ENCODE data around the gene ALX3.
A peak's percentile ranks its signal among the peaks of the same experiment; 100 is the strongest.

Gene ALX3

GRCh38 chr1:110088739-110089316, 18.4 kb upstream of the ALX3 start:
- Histone ChIP-seq H3K9ac (ENCODE audit: low read length) (no peak overlapping the region), H3K23ac (ENCODE audit: low read length) (no peak overlapping the region), H3K79me2 (ENCODE audit: control insufficient read depth, insufficient read depth, low read length, poor library complexity) (no peaks in the 10 kb centered on the region), H3K79me1 (ENCODE audit: low read length) (peaks cover 2% of the 10 kb centered on the region), H3K4ac (ENCODE audit: low read depth, low read length) (no peak overlapping the region), H3K4me2 (ENCODE audit: low read length) (no peak overlapping the region), H3K27me3 (ENCODE audit: insufficient read depth, low read length) (peaks cover 32% of the 10 kb centered on the region), H3K4me1 (ENCODE audit: control insufficient read depth in 1 of 2, insufficient read depth in 2 of 2, low read length in 2 of 2) (peaks cover 21 to 27% of the 10 kb centered on the region in 2 experiments), H3K36me3 (ENCODE audit: control insufficient read depth in 1 of 2, insufficient read depth in 2 of 2, low read length in 2 of 2) (no peaks in the 10 kb centered on the region), H4K8ac (ENCODE audit: low read depth, low read length) (no peak overlapping the region), H4K91ac (ENCODE audit: low read depth, low read length) (no peak overlapping the region), H3K9me3 (ENCODE audit: insufficient read depth, low read depth, low read length) (peaks cover 4% of the 10 kb centered on the region), H2AFZ (ENCODE audit: insufficient read depth, low read length, poor library complexity) (no peak overlapping the region), H3K14ac (ENCODE audit: low read length) (no peak overlapping the region), H2AK5ac (ENCODE audit: low read length) (no peak overlapping the region), H2BK12ac (ENCODE audit: low read length) (no peak overlapping the region), H2BK120ac (ENCODE audit: insufficient read depth, low read length, poor library complexity) (no peak overlapping the region), H3K18ac (ENCODE audit: low read length) (no peak overlapping the region), H4K12ac (ENCODE audit: low read depth, low read length) (no peak overlapping the region), H3K27ac (ENCODE audit: low read depth, low read length) (no peak overlapping the region), H2BK5ac (ENCODE audit: low read depth, low read length, poor library complexity) (no peak overlapping the region), H3K4me3 (ENCODE audit: low read depth, low read length) (no peak overlapping the region)
- WGBS (ENCODE audit: extremely low coverage, insufficient coverage, insufficient read length) = no CpG with 5 or more reads among the region's 10 CpGs
- no peak for DNase-seq

GRCh38 chr1:110087812-110088738, 17.6 kb upstream of the ALX3 start:
- no CpG with 5 or more reads among the region's 15 CpGs for WGBS (ENCODE audit: extremely low coverage, insufficient coverage, insufficient read length)
- Histone ChIP-seq H2AFZ (ENCODE audit: insufficient read depth, low read length, poor library complexity) (no peak overlapping the region), H3K18ac (ENCODE audit: low read length) (no peak overlapping the region), H3K9ac (ENCODE audit: low read length) (no peak overlapping the region), H3K4me3 (ENCODE audit: low read depth, low read length) (no peak overlapping the region), H3K23ac (ENCODE audit: low read length) (no peak overlapping the region), H3K27me3 (ENCODE audit: insufficient read depth, low read length) (peaks cover 39% of the 10 kb centered on the region), H2BK5ac (ENCODE audit: low read depth, low read length, poor library complexity) (no peak overlapping the region), H3K9me3 (ENCODE audit: insufficient read depth, low read depth, low read length) (peaks cover 2% of the 10 kb centered on the region), H3K27ac (ENCODE audit: low read depth, low read length) (no peak overlapping the region), H3K36me3 (ENCODE audit: control insufficient read depth in 1 of 2, insufficient read depth in 2 of 2, low read length in 2 of 2) (no peaks in the 10 kb centered on the region), H4K8ac (ENCODE audit: low read depth, low read length) (no peak overlapping the region), H3K4ac (ENCODE audit: low read depth, low read length) (no peak overlapping the region), H4K12ac (ENCODE audit: low read depth, low read length) (no peak overlapping the region), H4K91ac (ENCODE audit: low read depth, low read length) (no peak overlapping the region), H3K79me1 (ENCODE audit: low read length) (peaks cover 2% of the 10 kb centered on the region), H2AK5ac (ENCODE audit: low read length) (no peak overlapping the region), H2BK12ac (ENCODE audit: low read length) (no peak overlapping the region), H3K14ac (ENCODE audit: low read length) (no peak overlapping the region), H3K79me2 (ENCODE audit: control insufficient read depth, insufficient read depth, low read length, poor library complexity) (no peaks in the 10 kb centered on the region), H3K4me2 (ENCODE audit: low read length) (no peak overlapping the region), H2BK120ac (ENCODE audit: insufficient read depth, low read length, poor library complexity) (no peak overlapping the region), H3K4me1 (ENCODE audit: control insufficient read depth in 1 of 2, insufficient read depth in 2 of 2, low read length in 2 of 2) (peaks cover 21 to 28% of the 10 kb centered on the region in 2 experiments)
- peak; percentile 26 to 68 for DNase-seq

GRCh38 chr1:110086961-110087360, 16.5 kb upstream of the ALX3 start:
- peaks cover 48% of the 10 kb centered on the region for H3K27me3 ChIP-seq (ENCODE audit: insufficient read depth, low read length)
- WGBS (ENCODE audit: extremely low coverage, insufficient coverage, insufficient read length) = no CpG with 5 or more reads among the region's 4 CpGs
- no peak overlapping the region for H3K14ac ChIP-seq (ENCODE audit: low read length)
- no peak overlapping the region for H3K18ac ChIP-seq (ENCODE audit: low read length)
- peaks cover 5% of the 10 kb centered on the region for H3K9me3 ChIP-seq (ENCODE audit: insufficient read depth, low read depth, low read length)
- H2BK5ac ChIP-seq (ENCODE audit: low read depth, low read length, poor library complexity) = no peak overlapping the region
- no peak overlapping the region for H3K27ac ChIP-seq (ENCODE audit: low read depth, low read length)
- no peak overlapping the region for H2AFZ ChIP-seq (ENCODE audit: insufficient read depth, low read length, poor library complexity)
- H3K4ac ChIP-seq (ENCODE audit: low read depth, low read length) = no peak overlapping the region
- H3K79me1 ChIP-seq (ENCODE audit: low read length) = peaks cover 2% of the 10 kb centered on the region
- H3K36me3 ChIP-seq (ENCODE audit: control insufficient read depth in 1 of 2, insufficient read depth in 2 of 2, low read length in 2 of 2) = no peaks in the 10 kb centered on the region
- H4K8ac ChIP-seq (ENCODE audit: low read depth, low read length) = no peak overlapping the region
- no peak overlapping the region for H4K12ac ChIP-seq (ENCODE audit: low read depth, low read length)
- H3K9ac ChIP-seq (ENCODE audit: low read length) = no peak overlapping the region
- peaks cover 21 to 28% of the 10 kb centered on the region in 2 experiments for H3K4me1 ChIP-seq (ENCODE audit: control insufficient read depth in 1 of 2, insufficient read depth in 2 of 2, low read length in 2 of 2)
- H4K91ac ChIP-seq (ENCODE audit: low read depth, low read length) = no peak overlapping the region
- H2AK5ac ChIP-seq (ENCODE audit: low read length) = no peak overlapping the region
- H2BK120ac ChIP-seq (ENCODE audit: insufficient read depth, low read length, poor library complexity) = no peak overlapping the region
- H3K4me2 ChIP-seq (ENCODE audit: low read length) = no peak overlapping the region
- DNase-seq = no peak
- H3K23ac ChIP-seq (ENCODE audit: low read length) = no peak overlapping the region
- no peaks in the 10 kb centered on the region for H3K79me2 ChIP-seq (ENCODE audit: control insufficient read depth, insufficient read depth, low read length, poor library complexity)
- no peak overlapping the region for H2BK12ac ChIP-seq (ENCODE audit: low read length)
- H3K4me3 ChIP-seq (ENCODE audit: low read depth, low read length) = no peak overlapping the region

- H4K8ac ChIP-seq (ENCODE audit: low read depth, low read length) = no peak overlapping the region
- H3K9me3 ChIP-seq (ENCODE audit: insufficient read depth, low read depth, low read length) = peaks cover 5% of the 10 kb centered on the region
- no peak overlapping the region for H2AFZ ChIP-seq (ENCODE audit: insufficient read depth, low read length, poor library complexity)
- H3K18ac ChIP-seq (ENCODE audit: low read length) = no peak overlapping the region
- H4K12ac ChIP-seq (ENCODE audit: low read depth, low read length) = no peak overlapping the region
- no peak overlapping the region for H2BK120ac ChIP-seq (ENCODE audit: insufficient read depth, low read length, poor library complexity)
- no peaks in the 10 kb centered on the region for H3K79me2 ChIP-seq (ENCODE audit: control insufficient read depth, insufficient read depth, low read length, poor library complexity)
- H3K27ac ChIP-seq (ENCODE audit: low read depth, low read length) = no peak overlapping the region
- no peaks in the 10 kb centered on the region for H3K36me3 ChIP-seq (ENCODE audit: control insufficient read depth in 1 of 2, insufficient read depth in 2 of 2, low read length in 2 of 2)
- H3K4me3 ChIP-seq (ENCODE audit: low read depth, low read length) = no peak overlapping the region
- no peak overlapping the region for H3K23ac ChIP-seq (ENCODE audit: low read length)
- no peak overlapping the region for H3K4me2 ChIP-seq (ENCODE audit: low read length)
- H2AK5ac ChIP-seq (ENCODE audit: low read length) = no peak overlapping the region
- WGBS (ENCODE audit: extremely low coverage, insufficient coverage, insufficient read length) = no CpG with 5 or more reads among the region's 5 CpGs
- no peak overlapping the region for H3K14ac ChIP-seq (ENCODE audit: low read length)
- peaks cover 48% of the 10 kb centered on the region for H3K27me3 ChIP-seq (ENCODE audit: insufficient read depth, low read length)
- DNase-seq = no peak
- H3K4ac ChIP-seq (ENCODE audit: low read depth, low read length) = no peak overlapping the region
- no peak overlapping the region for H4K91ac ChIP-seq (ENCODE audit: low read depth, low read length)
- peaks cover 21 to 28% of the 10 kb centered on the region in 2 experiments for H3K4me1 ChIP-seq (ENCODE audit: control insufficient read depth in 1 of 2, insufficient read depth in 2 of 2, low read length in 2 of 2)
- H3K79me1 ChIP-seq (ENCODE audit: low read length) = peaks cover 2% of the 10 kb centered on the region
- no peak overlapping the region for H3K9ac ChIP-seq (ENCODE audit: low read length)
- no peak overlapping the region for H2BK12ac ChIP-seq (ENCODE audit: low read length)
- no peak overlapping the region for H2BK5ac ChIP-seq (ENCODE audit: low read depth, low read length, poor library complexity)
Measured at GRCh38 chr1:110085671-110086070, 15.2 kb upstream of the ALX3 start.
